Esophagus muscularis mucosa (tissue), 4 donors: Measurements from ENCODE around the gene PBRM1.

Experiments
- EP300 ChIP-seq: sonication (generic); formaldehyde crosslinking; IDR thresholded peaks from one replicate; pipeline ENCODE4 v1.6.1; 2017; ENCODE audit warnings: antibody characterized with exemption
- POLR2A ChIP-seq: fragments of 450-650 bp; IDR thresholded peaks from one replicate; pipeline ENCODE4 v1.6.1; 2017; ENCODE audit warnings: antibody characterized with exemption, moderate library complexity, mild to moderate bottlenecking, low read depth
- POLR2AphosphoS5 ChIP-seq, 2 donors: sonication (generic); formaldehyde crosslinking; IDR thresholded peaks; one replicate each; pipeline ENCODE4 v1.6.1; 2017; ENCODE audit warnings: antibody characterized with exemption in 2 of 2
- TF ChIP-seq, protein P1 (sequence below), 3 experiments: fragments of 200-600 bp in 2 of 3; fragments of 450-650 bp in 1 of 3; sonication (generic) in 2 of 3; IDR thresholded peaks; one replicate each; pipeline ENCODE4 v1.5.1; 2017 to 2019; ENCODE audit warnings: antibody characterized with exemption in 3 of 3, mild to moderate bottlenecking in 2 of 3, moderate library complexity in 1 of 3

DNA sequence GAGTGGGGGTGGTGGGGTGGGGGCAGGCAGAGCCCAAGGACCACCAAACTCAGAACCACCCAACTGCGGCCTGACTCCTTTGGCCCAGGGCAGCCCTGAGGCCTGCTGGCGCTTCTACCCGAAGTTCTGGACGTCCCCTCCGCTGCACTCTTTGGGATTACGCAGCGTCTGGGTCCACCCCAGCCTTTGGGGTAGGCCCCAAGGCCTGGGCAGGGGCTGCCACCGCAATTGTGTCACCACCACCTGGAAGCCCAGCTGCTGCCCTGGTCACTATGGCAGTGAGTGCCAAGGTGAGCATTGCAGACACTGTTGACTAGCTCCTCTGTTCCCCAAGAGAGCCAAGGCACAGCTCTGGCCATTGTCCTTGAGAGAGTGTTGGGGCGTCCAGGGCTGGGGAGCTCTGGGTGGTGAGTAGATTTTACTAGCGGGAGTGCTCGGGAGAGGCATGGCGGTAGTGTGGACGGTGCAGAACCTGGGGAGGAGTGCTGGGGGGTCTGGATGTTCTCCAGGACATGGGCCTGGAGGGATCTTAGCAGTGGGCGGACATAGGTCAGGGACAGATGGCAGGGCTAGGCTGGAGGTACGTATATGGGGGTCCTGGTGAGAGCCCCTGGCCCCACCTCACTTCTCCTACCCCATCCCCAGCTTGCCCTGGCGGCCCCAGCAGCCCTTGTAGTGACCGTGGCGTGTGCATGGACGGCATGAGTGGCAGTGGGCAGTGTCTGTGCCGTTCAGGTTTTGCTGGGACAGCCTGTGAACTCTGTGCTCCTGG lies 164.8 kb downstream of the PBRM1 start:
- TF ChIP-seq, protein P1, sequence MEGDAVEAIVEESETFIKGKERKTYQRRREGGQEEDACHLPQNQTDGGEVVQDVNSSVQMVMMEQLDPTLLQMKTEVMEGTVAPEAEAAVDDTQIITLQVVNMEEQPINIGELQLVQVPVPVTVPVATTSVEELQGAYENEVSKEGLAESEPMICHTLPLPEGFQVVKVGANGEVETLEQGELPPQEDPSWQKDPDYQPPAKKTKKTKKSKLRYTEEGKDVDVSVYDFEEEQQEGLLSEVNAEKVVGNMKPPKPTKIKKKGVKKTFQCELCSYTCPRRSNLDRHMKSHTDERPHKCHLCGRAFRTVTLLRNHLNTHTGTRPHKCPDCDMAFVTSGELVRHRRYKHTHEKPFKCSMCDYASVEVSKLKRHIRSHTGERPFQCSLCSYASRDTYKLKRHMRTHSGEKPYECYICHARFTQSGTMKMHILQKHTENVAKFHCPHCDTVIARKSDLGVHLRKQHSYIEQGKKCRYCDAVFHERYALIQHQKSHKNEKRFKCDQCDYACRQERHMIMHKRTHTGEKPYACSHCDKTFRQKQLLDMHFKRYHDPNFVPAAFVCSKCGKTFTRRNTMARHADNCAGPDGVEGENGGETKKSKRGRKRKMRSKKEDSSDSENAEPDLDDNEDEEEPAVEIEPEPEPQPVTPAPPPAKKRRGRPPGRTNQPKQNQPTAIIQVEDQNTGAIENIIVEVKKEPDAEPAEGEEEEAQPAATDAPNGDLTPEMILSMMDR (IDR thresholded peaks at IDR 0.05): no peak
- TF ChIP-seq POLR2AphosphoS5 (IDR thresholded peaks at IDR 0.05): no peak
- no peak for TF ChIP-seq POLR2A
- TF ChIP-seq EP300: no peak
